CD4-positive, alpha-beta memory T cell (primary cell): ENCODE data around the gene CSTF1. TPM values are rescaled to one million over a fixed set of nuclear protein-coding genes. Genes with fewer than 3 reads are reported as not detected.
A peak's percentile ranks its signal among the peaks of the same experiment; 100 is the strongest.
"Not testable (repeated sequence)": the region's sequence is repeated elsewhere in the genome, so short reads cannot be mapped to it uniquely, and the experiment has no call there.

Experiments
- CTCF ChIA-PET: fragments of 350-600 bp; sonication (Branson Sonifier 250); formaldehyde crosslinking; loops from one replicate; lab custom pipeline; 2021; ENCODE audit warnings: inconsistent platforms; ENCODE audit not compliant: partially characterized antibody; lab: Charles Lee
- POLR2A ChIA-PET: fragments of 350-600 bp; sonication (Branson Sonifier 250); formaldehyde crosslinking; loops from one replicate; lab custom pipeline; 2021; ENCODE audit not compliant: partially characterized antibody; lab: Charles Lee
- DNase-seq, 5 donors: peaks; one replicate each; pipeline versions ENCODE4 v3.0.0 to v3.0.0-alpha.2; 2020 to 2022; ENCODE audit warnings: mixed read lengths in 1 of 5
- H3K27ac ChIP-seq: one replicate; pipeline ENCODE4 v1.7.0; 2013; ENCODE audit warnings: low read depth, low read length
- H3K27me3 ChIP-seq: 2 replicates; pipeline ENCODE4 v1.7.0; 2013; ENCODE audit warnings: mild to moderate bottlenecking, low read length, moderate library complexity; ENCODE audit not compliant: insufficient read depth
- H3K36me3 ChIP-seq: 2 replicates; pipeline ENCODE4 v1.7.0; 2013; ENCODE audit warnings: mild to moderate bottlenecking, low read length, moderate library complexity; ENCODE audit not compliant: insufficient read depth
- H3K4me1 ChIP-seq: 2 replicates; pipeline ENCODE4 v1.7.0; 2013; ENCODE audit warnings: mild to moderate bottlenecking, low read length, moderate library complexity; ENCODE audit not compliant: insufficient read depth
- H3K4me3 ChIP-seq, 2 donors: one replicate each; pipeline ENCODE4 v1.7.0; 2013; ENCODE audit warnings: low read length in 2 of 2, mild to moderate bottlenecking in 1 of 2
- H3K9me3 ChIP-seq, 2 donors: one replicate each; pipeline ENCODE4 v1.7.0; 2013; ENCODE audit warnings: low read length in 2 of 2, control low read depth in 1 of 2; ENCODE audit not compliant: control insufficient read depth in 1 of 2
- H3K27ac Mint-ChIP-seq, 7 donors: one replicate each; pipeline ENCODE4 v1.8.0; 2020 to 2021; ENCODE audit warnings: mixed read lengths in 7 of 7, mild to moderate bottlenecking in 6 of 7, inconsistent platforms in 3 of 7, moderate library complexity in 3 of 7
- H3K27me3 Mint-ChIP-seq, 2 donors: one replicate each; pipeline ENCODE4 v1.8.0; 2020 to 2021; ENCODE audit warnings: mixed read lengths in 2 of 2
- H3K36me3 Mint-ChIP-seq, 2 donors: one replicate each; pipeline ENCODE4 v1.8.0; 2020 to 2021; ENCODE audit warnings: mixed read lengths in 2 of 2, inconsistent platforms in 1 of 2, mild to moderate bottlenecking in 1 of 2
- H3K4me1 Mint-ChIP-seq, 4 donors: one replicate each; pipeline ENCODE4 v1.8.0; 2020 to 2021; ENCODE audit warnings: mixed read lengths in 4 of 4, mild to moderate bottlenecking in 1 of 4
- H3K4me3 Mint-ChIP-seq, 8 donors: one replicate each; pipeline ENCODE4 v1.8.0; 2020 to 2021; ENCODE audit warnings: mixed read lengths in 8 of 8, mild to moderate bottlenecking in 7 of 8, moderate library complexity in 6 of 8, inconsistent platforms in 3 of 8
- H3K9me3 Mint-ChIP-seq, 8 donors: one replicate each; pipeline ENCODE4 v1.8.0; 2020 to 2021; ENCODE audit warnings: mixed read lengths in 8 of 8, mild to moderate bottlenecking in 5 of 8, inconsistent platforms in 3 of 8, moderate library complexity in 1 of 8
- intact Hi-C: fragments of 100-400 bp; cut with micrococcal nuclease; formaldehyde crosslinking; loops from one replicate; pipeline ENCODE4 v1.15.1; 2023
- polyA plus RNA-seq, 2 donors: library from polyadenylated mRNA; unstranded; fragments of 300-500 nt; fragmentation: Illumina TruSeq; gene quantifications; one replicate each; pipeline ENCODE4 v1.2.3, GENCODE V29; 2021
- total RNA-seq, 2 experiments: library from RNA; stranded (reverse); gene quantifications; one replicate each; pipeline ENCODE4 v1.2.3, GENCODE V29; 2021

Gene CSTF1
- total and polyA plus RNA-seq, 4 experiments from 2014 or later = 40.9 to 55.3 (median 49.0) TPM

GRCh38 chr20:56389807-56390206 is 2.6 kb upstream of the CSTF1 start:
- Mint-ChIP-seq H3K27me3 (no peaks in the 10 kb centered on the region), H3K4me1 (peaks cover 19 to 21% (median 20%) of the 10 kb centered on the region in 4 donors), H3K27ac (peak overlapping the region in 2 of 7 donors; percentile 11 to 21), H3K9me3 (no peaks in the 10 kb centered on the region), H3K4me3 (peak overlapping the region in 1 of 8 donors; percentile 36), H3K36me3 (peaks cover 6 to 11% of the 10 kb centered on the region in 2 donors)
- Histone ChIP-seq H3K4me3 (no peak overlapping the region), H3K36me3 (no peaks in the 10 kb centered on the region), H3K27me3 (no peaks in the 10 kb centered on the region), H3K9me3 (no peaks in the 10 kb centered on the region), H3K27ac (no peak overlapping the region), H3K4me1 (peaks cover 27% of the 10 kb centered on the region)
- CTCF ChIA-PET = no interaction called here
- POLR2A ChIA-PET = no interaction called here
- intact Hi-C loops = loop anchor here (10.0 kb wide), 1 partner anchor 1235 kb away; the partner anchor contains the start of gene ZBP1
- DNase-seq = no peak

DNA sequence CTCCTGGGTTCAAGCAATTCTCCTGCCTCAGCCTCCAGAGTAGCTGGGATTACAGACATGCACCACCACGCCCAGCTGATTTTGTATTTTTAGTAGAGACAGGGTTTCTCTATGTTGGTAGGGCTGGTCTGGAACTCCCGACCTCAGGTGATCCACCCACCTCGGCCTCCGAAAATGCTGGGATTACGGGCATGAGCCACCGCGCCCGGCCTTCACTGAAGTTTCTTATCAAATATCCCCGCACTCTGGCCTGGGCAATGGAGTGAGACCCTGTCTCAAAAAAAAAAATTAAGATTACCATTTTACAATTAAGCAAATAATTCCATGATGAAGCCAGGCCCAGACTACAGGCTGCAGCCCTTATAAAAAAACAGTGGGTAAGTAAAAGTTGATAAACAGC is 2.0 kb upstream of the CSTF1 start:
- POLR2A ChIA-PET = interaction anchor here (2.6 kb wide), 1 partner anchor 21 kb away, joined by 10 read pairs; no protein-coding TSS in a partner anchor
- H3K27me3 Mint-ChIP-seq, H3K36me3 ChIP-seq, H3K4me3 ChIP-seq, CTCF ChIA-PET, H3K27me3 ChIP-seq, DNase-seq, H3K9me3 ChIP-seq, H3K4me3 Mint-ChIP-seq, H3K9me3 Mint-ChIP-seq, H3K27ac ChIP-seq: not testable (repeated sequence)
- peaks cover 23 to 25% (median 25%) of the 10 kb centered on the region in 4 donors for H3K4me1 Mint-ChIP-seq
- peaks cover 12% of the 10 kb centered on the region in 2 donors for H3K36me3 Mint-ChIP-seq
- intact Hi-C loops = loop anchor here (10.0 kb wide), 1 partner anchor 1234 kb away; the partner anchor contains the start of gene ZBP1
- H3K4me1 ChIP-seq = peaks cover 33% of the 10 kb centered on the region
- peak overlapping the region in 1 of 7 donors; percentile 60 for H3K27ac Mint-ChIP-seq

DNA sequence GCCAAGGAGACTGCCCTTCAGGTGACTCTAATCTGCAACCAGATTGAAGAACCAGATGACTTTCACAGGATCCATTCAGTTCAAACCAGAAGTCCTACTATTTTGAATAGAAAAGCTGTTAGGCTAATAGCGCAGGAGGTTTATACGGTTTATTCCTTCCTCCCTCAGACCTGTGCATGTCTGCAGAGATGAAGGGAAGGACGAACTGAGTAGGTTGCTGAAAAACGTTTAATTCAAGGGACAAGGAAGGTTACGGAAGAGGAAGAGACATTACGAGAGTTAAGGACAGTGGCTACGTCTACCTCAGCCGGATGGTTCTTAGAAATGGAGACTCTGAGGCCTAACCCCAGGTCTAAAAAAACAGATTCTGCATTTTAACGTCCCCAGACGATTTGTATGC is 1.4 kb upstream of the CSTF1 start:
- H3K27me3 ChIP-seq = no peaks in the 10 kb centered on the region
- no peak for DNase-seq
- H3K27ac ChIP-seq = peak overlapping the region; percentile 91
- Mint-ChIP-seq H3K4me3 (no peak overlapping the region), H3K36me3 (peaks cover 18 to 19% of the 10 kb centered on the region in 2 donors), H3K9me3 (no peaks in the 10 kb centered on the region), H3K27ac (peak overlapping the region in 3 of 7 donors; percentile 60 to 94 (median 62)), H3K4me1 (peaks cover 25 to 28% (median 28%) of the 10 kb centered on the region in 4 donors), H3K27me3 (no peaks in the 10 kb centered on the region)
- intact Hi-C loops = loop anchor here (10.0 kb wide), 1 partner anchor 1234 kb away; the partner anchor contains the start of gene ZBP1
- H3K36me3 ChIP-seq = peaks cover 11% of the 10 kb centered on the region
- POLR2A ChIA-PET = interaction anchor here (0.6 to 3.4 kb wide), 6 partner anchors 15 to 83 kb away, joined by 3 to 47 read pairs (median 15); partner anchors contain the start of genes FAM210B and RTF2
- CTCF ChIA-PET = no interaction called here
- H3K9me3 ChIP-seq = no peaks in the 10 kb centered on the region
- H3K4me1 ChIP-seq = peaks cover 34% of the 10 kb centered on the region
- H3K4me3 ChIP-seq = peak overlapping the region in 1 of 2 donors; percentile 100

- no peak overlapping the region for H3K4me3 Mint-ChIP-seq
- peak overlapping the region; percentile 91 for H3K27ac ChIP-seq
- H3K27ac Mint-ChIP-seq = no peak overlapping the region
- peaks cover 34% of the 10 kb centered on the region for H3K4me1 ChIP-seq
- H3K9me3 Mint-ChIP-seq = no peaks in the 10 kb centered on the region
- peaks cover 15 to 22% of the 10 kb centered on the region in 2 donors for H3K36me3 Mint-ChIP-seq
- H3K36me3 ChIP-seq = peaks cover 15% of the 10 kb centered on the region
- peaks cover 25 to 28% (median 28%) of the 10 kb centered on the region in 4 donors for H3K4me1 Mint-ChIP-seq
- H3K9me3 ChIP-seq = no peaks in the 10 kb centered on the region
- H3K27me3 Mint-ChIP-seq = no peaks in the 10 kb centered on the region
- no peaks in the 10 kb centered on the region for H3K27me3 ChIP-seq
- no peak for DNase-seq
- intact Hi-C loops = loop anchor here (1.0 to 10.0 kb wide), 7 partner anchors 9 to 1997 kb away; partner anchors contain the start of genes CASS4, FAM210B, RTF2 and VAPB
- POLR2A ChIA-PET = interaction anchor here (0.6 to 5.9 kb wide), 22 partner anchors 8 to 1997 kb away, joined by 3 to 58 read pairs (median 5); partner anchors contain the start of genes CASS4, FAM210B, RBM38 and RTF2
- peak overlapping the region; percentile 100 for H3K4me3 ChIP-seq
- CTCF ChIA-PET = interaction anchor here (0.7 to 2.2 kb wide), 3 partner anchors 33 to 122 kb away, joined by 3 to 10 read pairs (median 4); partner anchors contain the start of genes FAM210B and RTF2
These were observed 781 bp upstream of the CSTF1 start for GRCh38 chr20:56391596-56392131.

DNA sequence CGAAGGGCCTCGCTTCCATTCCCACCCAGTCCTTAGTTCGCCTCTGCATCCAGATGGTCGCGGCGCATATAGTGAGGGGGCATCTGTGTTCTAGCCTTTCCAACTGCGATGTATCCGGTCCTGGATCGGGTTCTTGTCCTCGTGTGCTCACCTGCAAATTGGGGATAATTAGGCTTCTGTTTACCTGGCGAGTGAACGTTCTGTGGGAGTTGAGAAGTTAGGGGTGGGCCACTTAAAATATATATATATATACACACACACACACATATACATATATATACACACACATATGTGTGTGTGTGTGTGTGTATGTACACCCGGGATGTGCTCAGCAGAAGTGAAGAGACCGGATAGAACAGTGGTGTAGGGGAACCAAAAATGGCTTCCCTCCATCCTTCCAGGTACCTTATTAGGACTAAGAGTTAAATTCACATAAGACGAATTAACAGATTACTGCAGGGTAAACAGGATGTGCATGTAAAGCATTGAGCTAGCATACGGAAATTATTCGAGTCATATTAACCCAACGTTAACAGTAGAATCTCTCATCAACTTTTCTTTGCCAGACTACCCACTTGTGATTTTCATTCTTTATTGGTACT is 537 bp downstream of the CSTF1 start:
- CTCF ChIA-PET = interaction anchor here (0.6 to 3.3 kb wide), 6 partner anchors 25 to 999 kb away, joined by 3 to 10 read pairs (median 6); partner anchors contain the start of gene FAM210B

DNA sequence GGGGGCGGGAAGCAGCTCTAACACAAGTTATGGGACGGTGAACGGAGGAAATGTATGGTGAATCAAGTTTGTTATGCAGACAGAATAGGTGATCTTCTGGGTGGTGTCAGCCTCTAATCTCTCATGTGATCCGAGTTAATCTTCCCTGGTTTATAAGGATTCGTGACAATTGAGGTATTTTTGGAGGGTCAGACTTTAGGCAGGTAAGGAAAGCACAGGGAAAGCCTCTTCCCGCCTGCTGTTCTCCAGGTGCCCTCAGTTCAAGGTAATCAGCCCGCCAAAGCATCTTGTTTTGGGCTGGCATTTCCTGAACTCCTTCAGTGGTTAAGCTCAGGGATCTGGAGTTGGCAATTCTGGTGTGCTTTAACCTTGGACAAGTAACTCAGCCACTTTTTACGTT is 1.2 kb downstream of the CSTF1 start:
- peak overlapping the region; percentile 91 for H3K27ac ChIP-seq
- H3K9me3 Mint-ChIP-seq = no peaks in the 10 kb centered on the region
- ChIA-PET POLR2A (interaction anchor here (0.6 to 5.9 kb wide), 10 partner anchors 13 to 79 kb away, joined by 3 to 58 read pairs (median 12); partner anchors contain the start of genes CASS4, FAM210B and RTF2), CTCF (interaction anchor here (0.6 to 3.3 kb wide), 7 partner anchors 25 to 1728 kb away, joined by 3 to 10 read pairs (median 5); partner anchors contain the start of gene FAM210B)
- H3K9me3 ChIP-seq = no peaks in the 10 kb centered on the region
- peaks cover 35% of the 10 kb centered on the region for H3K36me3 ChIP-seq
- intact Hi-C loops = loop anchor here (2.0 to 10.0 kb wide), 3 partner anchors 67 to 1995 kb away; partner anchors contain the start of genes VAPB and ZBP1
- peak overlapping the region in 1 of 7 donors; percentile 96 for H3K27ac Mint-ChIP-seq
- no peaks in the 10 kb centered on the region for H3K27me3 ChIP-seq
- H3K4me3 Mint-ChIP-seq = no peak overlapping the region
- peaks cover 26 to 39% of the 10 kb centered on the region in 2 donors for H3K36me3 Mint-ChIP-seq
- no peak for DNase-seq
- peaks cover 34% of the 10 kb centered on the region for H3K4me1 ChIP-seq
- H3K27me3 Mint-ChIP-seq = no peaks in the 10 kb centered on the region
- H3K4me1 Mint-ChIP-seq = peaks cover 25 to 28% (median 28%) of the 10 kb centered on the region in 4 donors
- peak overlapping the region; percentile 8 to 100 for H3K4me3 ChIP-seq

More for the DNA sequence above, 537 bp downstream of the CSTF1 start:
- POLR2A ChIA-PET = interaction anchor here (0.6 to 5.9 kb wide), 18 partner anchors 9 to 998 kb away, joined by 3 to 58 read pairs (median 5); partner anchors contain the start of genes CASS4, FAM210B, RBM38 and RTF2
- Mint-ChIP-seq H3K9me3 (no peaks in the 10 kb centered on the region), H3K27me3 (no peaks in the 10 kb centered on the region), H3K4me3 (no peak overlapping the region), H3K36me3 (peaks cover 23 to 35% of the 10 kb centered on the region in 2 donors), H3K4me1 (peaks cover 25 to 28% (median 28%) of the 10 kb centered on the region in 4 donors), H3K27ac (peak overlapping the region in 1 of 7 donors; percentile 96)
- Histone ChIP-seq H3K27ac (peak overlapping the region; percentile 91), H3K4me1 (peaks cover 34% of the 10 kb centered on the region), H3K27me3 (no peaks in the 10 kb centered on the region), H3K9me3 (no peaks in the 10 kb centered on the region), H3K36me3 (peaks cover 29% of the 10 kb centered on the region), H3K4me3 (peak overlapping the region; percentile 100)
- intact Hi-C loops = loop anchor here (1.0 to 10.0 kb wide), 7 partner anchors 7 to 1996 kb away; partner anchors contain the start of genes CASS4, FAM210B, RTF2 and VAPB
- DNase-seq = peak; percentile 40 to 58 (median 53)
